Liver (tissue), 9 donors: ENCODE measurements around the gene TET2. TPM values are rescaled to one million over a fixed set of nuclear protein-coding genes. Genes with fewer than 3 reads are reported as not detected.

Experiments used
- DNase-seq: peaks from one replicate; pipeline ENCODE4 v3.0.0-alpha.2; 2017; ENCODE audit warnings: low spot score
- H3K27ac ChIP-seq, 2 donors: one replicate each; pipeline ENCODE4 v1.7.0; 2013; ENCODE audit warnings: inconsistent platforms in 2 of 2, low read length in 2 of 2, control low read depth in 1 of 2, low read depth in 1 of 2, mild to moderate bottlenecking in 1 of 2
- H3K27me3 ChIP-seq, 4 donors: one replicate each; pipeline versions ENCODE4 v1.6.1 to v1.7.0; 2013; ENCODE audit warnings: low read length in 3 of 4, inconsistent platforms in 1 of 4, mild to moderate bottlenecking in 1 of 4, moderate library complexity in 1 of 4; ENCODE audit not compliant: control insufficient read depth in 4 of 4, insufficient read depth in 4 of 4
- H3K36me3 ChIP-seq, 4 donors: one replicate each; pipeline versions ENCODE4 v1.6.1 to v1.7.0; 2013; ENCODE audit warnings: low read length in 3 of 4, mild to moderate bottlenecking in 3 of 4, low read depth in 1 of 4, moderate library complexity in 1 of 4; ENCODE audit not compliant: control insufficient read depth in 4 of 4, insufficient read depth in 3 of 4
- H3K4me1 ChIP-seq, 4 donors: one replicate each; pipeline versions ENCODE4 v1.6.1 to v1.7.0; 2013; ENCODE audit warnings: low read length in 3 of 4, mild to moderate bottlenecking in 3 of 4, moderate library complexity in 1 of 4; ENCODE audit not compliant: control insufficient read depth in 4 of 4, insufficient read depth in 4 of 4
- H3K4me3 ChIP-seq, 3 donors: one replicate each; pipeline versions ENCODE4 v1.6.1 to v1.7.0; 2013; ENCODE audit warnings: low read length in 3 of 3, control low read depth in 1 of 3, low read depth in 1 of 3, mild to moderate bottlenecking in 1 of 3
- H3K9ac ChIP-seq, 2 donors: one replicate each; pipeline ENCODE4 v1.7.0; 2013; ENCODE audit warnings: low read length in 2 of 2, mild to moderate bottlenecking in 2 of 2, moderate library complexity in 2 of 2, control low read depth in 1 of 2, low read depth in 1 of 2
- H3K9me3 ChIP-seq, 4 donors: one replicate each; pipeline versions ENCODE4 v1.6.1 to v1.7.0; 2013; ENCODE audit warnings: low read length in 3 of 4; ENCODE audit not compliant: control insufficient read depth in 4 of 4
- EGR1 ChIP-seq, 2 donors: IDR thresholded peaks; 2 replicates each; pipeline ENCODE4 v1.6.1; 2016 to 2018; ENCODE audit warnings: antibody characterized with exemption in 2 of 2, low read depth in 2 of 2
- FOXA1 ChIP-seq: IDR thresholded peaks from 2 replicates; pipeline ENCODE4 v1.6.1; 2016; ENCODE audit warnings: antibody characterized with exemption
- FOXA2 ChIP-seq: IDR thresholded peaks from 2 replicates; pipeline ENCODE4 v1.6.1; 2016; ENCODE audit warnings: antibody characterized with exemption
- GABPA ChIP-seq, 2 donors: IDR thresholded peaks in 1 of 2; conservative IDR thresholded peaks in 1 of 2; 2 replicates each; pipeline ENCODE4 v1.6.1; 2016; ENCODE audit warnings: antibody characterized with exemption in 2 of 2, mild to moderate bottlenecking in 1 of 2, moderate library complexity in 1 of 2
- HNF4A ChIP-seq, 2 donors: conservative IDR thresholded peaks; 2 replicates each; pipeline ENCODE4 v1.6.1; 2016; ENCODE audit warnings: antibody characterized with exemption in 2 of 2, mild to moderate bottlenecking in 2 of 2
- HNF4G ChIP-seq: IDR thresholded peaks from 2 replicates; pipeline ENCODE4 v1.6.1; 2016; ENCODE audit warnings: antibody characterized with exemption
- JUND ChIP-seq, 2 donors: IDR thresholded peaks; 2 replicates each; pipeline ENCODE4 v1.6.1; 2016; ENCODE audit warnings: antibody characterized with exemption in 2 of 2
- NR2F2 ChIP-seq: IDR thresholded peaks from 2 replicates; pipeline ENCODE4 v1.6.1; 2016; ENCODE audit warnings: antibody characterized with exemption
- RAD21 ChIP-seq, 2 donors: IDR thresholded peaks; 2 replicates each; pipeline ENCODE4 v1.6.1; 2016; ENCODE audit warnings: antibody characterized with exemption in 2 of 2, mild to moderate bottlenecking in 2 of 2
- RXRA ChIP-seq, 2 donors: IDR thresholded peaks; 2 replicates each; pipeline ENCODE4 v1.6.1; 2017 to 2018; ENCODE audit warnings: antibody characterized with exemption in 2 of 2, mild to moderate bottlenecking in 1 of 2
- TAF1 ChIP-seq: conservative IDR thresholded peaks from 2 replicates; pipeline ENCODE4 v1.6.1; 2016; ENCODE audit warnings: antibody characterized with exemption, mild to moderate bottlenecking
- YY1 ChIP-seq: IDR thresholded peaks from 2 replicates; pipeline ENCODE4 v1.6.1; 2016; ENCODE audit warnings: antibody characterized with exemption, mild to moderate bottlenecking
- WGBS: extraction: QIAGEN DNeasy Blood & Tissue Kit; methylation state at CpG from one replicate; pipeline ENCODE4 v1.1.7; 2013; 5-methylcytosine and 5-hydroxymethylcytosine counted together
- polyA plus RNA-seq, 2 donors: library from polyadenylated mRNA; stranded (reverse) in 1 of 2; unstranded in 1 of 2; fragments of 200-250 nt in 1 of 2; fragments of >200 nt in 1 of 2; fragmentation: Nextera tagmentation in 1 of 2; extraction: Ambion mirVana in 1 of 2; gene quantifications; one replicate each; pipeline versions ENCODE4 v1.2.1 to v1.2.3, GENCODE V29; 2013 to 2015
- total RNA-seq, 2 donors: library from RNA; depleted of rRNA; stranded (reverse); fragments of >200 nt; gene quantifications; one replicate each; pipeline ENCODE4 v1.2.3, GENCODE V29; 2014
- TF ChIP-seq, protein P1 (sequence below): IDR thresholded peaks from 2 replicates; pipeline ENCODE4 v1.6.1; 2016; ENCODE audit warnings: antibody characterized with exemption
- TF ChIP-seq, protein P2 (sequence below): IDR thresholded peaks from 2 replicates; pipeline ENCODE4 v1.6.1; 2016; ENCODE audit warnings: antibody characterized with exemption, mild to moderate bottlenecking
- TF ChIP-seq, protein P3 (sequence below): IDR thresholded peaks from 2 replicates; pipeline ENCODE4 v1.6.1; 2016; ENCODE audit warnings: antibody characterized with exemption
- TF ChIP-seq, protein P4 (sequence below): fragments of 150-350 bp; IDR thresholded peaks from 2 replicates; pipeline ENCODE4 v1.5.1; 2017; ENCODE audit warnings: improper control_type of control experiment, low read depth, low read length; ENCODE audit not compliant: missing input control
- TF ChIP-seq, protein P5 (sequence below): IDR thresholded peaks from 2 replicates; pipeline ENCODE4 v1.6.1; 2016; ENCODE audit warnings: antibody characterized with exemption
- donor health status: healthy.
- donor health status: healthy.
- donor health status: healthy.
- donor health status: healthy.
- donor health status: healthy.

Gene TET2
- total RNA-seq = 1 to 10 TPM; 7.8 to 8.4 TPM
- 1 to 10 TPM in 1 of 2 donors, under 1 TPM in 1; 0.88 to 3.1 TPM for polyA plus RNA-seq

DNA sequence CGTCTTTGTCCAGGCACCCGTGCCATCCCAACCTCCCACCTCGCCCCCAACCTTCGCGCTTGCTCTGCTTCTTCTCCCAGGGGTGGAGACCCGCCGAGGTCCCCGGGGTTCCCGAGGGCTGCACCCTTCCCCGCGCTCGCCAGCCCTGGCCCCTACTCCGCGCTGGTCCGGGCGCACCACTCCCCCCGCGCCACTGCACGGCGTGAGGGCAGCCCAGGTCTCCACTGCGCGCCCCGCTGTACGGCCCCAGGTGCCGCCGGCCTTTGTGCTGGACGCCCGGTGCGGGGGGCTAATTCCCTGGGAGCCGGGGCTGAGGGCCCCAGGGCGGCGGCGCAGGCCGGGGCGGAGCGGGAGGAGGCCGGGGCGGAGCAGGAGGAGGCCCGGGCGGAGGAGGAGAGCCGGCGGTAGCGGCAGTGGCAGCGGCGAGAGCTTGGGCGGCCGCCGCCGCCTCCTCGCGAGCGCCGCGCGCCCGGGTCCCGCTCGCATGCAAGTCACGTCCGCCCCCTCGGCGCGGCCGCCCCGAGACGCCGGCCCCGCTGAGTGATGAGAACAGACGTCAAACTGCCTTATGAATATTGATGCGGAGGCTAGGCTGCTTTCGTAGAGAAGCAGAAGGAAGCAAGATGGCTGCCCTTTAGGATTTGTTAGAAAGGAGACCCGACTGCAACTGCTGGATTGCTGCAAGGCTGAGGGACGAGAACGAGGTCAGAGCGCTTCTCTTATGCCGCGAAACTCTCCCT, at the start of gene TET2:
Gene TET2 (plus strand): TSS at position 601 of the 740 bp plus-strand sequence. CDS start 87,067 bp downstream, outside the sequence.
- H3K36me3 ChIP-seq = no peaks in the 10 kb centered on the region
- peak within 1 kb of the TSS; percentile 66 to 85 for H3K27ac ChIP-seq
- TF ChIP-seq RAD21 (IDR thresholded peaks at IDR 0.05) = peak in 1 of 2 donors; percentile 2
- TF ChIP-seq RXRA (IDR thresholded peaks at IDR 0.05) = peak in 1 of 2 donors; percentile 13
- no peak for TF ChIP-seq EGR1 (IDR thresholded peaks at IDR 0.05; ENCODE audit: low read depth in 2 of 2)
- no peak for TF ChIP-seq GABPA (IDR thresholded peaks at IDR 0.05 in 1 of 2, conservative IDR thresholded peaks at IDR 0.05 in 1 of 2)
- TF ChIP-seq FOXA1 = no peak
- no peak for TF ChIP-seq NR2F2
- peak in 1 of 2 donors; percentile 16 for TF ChIP-seq JUND (IDR thresholded peaks at IDR 0.05)
- no peak for TF ChIP-seq HNF4A (conservative IDR thresholded peaks at IDR 0.05)
- peak; percentile 98 for TF ChIP-seq YY1
- TF ChIP-seq TAF1 = no peak
- no peak for TF ChIP-seq HNF4G
- DNase-seq = peak; percentile 70
- WGBS = under 1% methylated on average over 77 of the region's 77 CpGs
- no peaks in the 10 kb centered on the region for H3K9me3 ChIP-seq
- H3K4me3 ChIP-seq = peak within 1 kb of the TSS; percentile 77 to 96 (median 95)
- peak within 1 kb of the TSS; percentile 89 to 94 for H3K9ac ChIP-seq
- peaks cover 3 to 29% (median 20%) of the 10 kb centered on the region in 4 donors for H3K4me1 ChIP-seq
- H3K27me3 ChIP-seq = no peaks in the 10 kb centered on the region

DNA sequence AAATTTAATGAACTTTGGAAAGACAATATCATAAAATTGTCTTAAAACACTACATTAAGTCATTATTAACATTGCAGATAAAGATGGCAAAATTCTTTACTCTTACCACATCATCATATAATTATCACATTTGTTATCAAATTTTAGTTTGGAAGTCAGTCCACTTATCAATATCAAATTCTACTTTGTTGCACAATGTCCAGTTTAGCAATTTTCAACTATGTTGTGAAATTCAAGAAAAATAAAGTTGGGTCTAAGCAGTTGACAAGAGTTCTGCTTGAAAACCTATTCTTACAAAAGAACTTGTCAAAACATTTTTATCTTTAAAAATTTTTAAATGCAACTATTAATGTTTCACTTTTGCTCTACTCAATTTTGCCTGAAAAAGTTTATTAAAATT, 44.7 kb upstream of the TET2 start:
- H3K9ac ChIP-seq = no peak overlapping the region
- H3K27ac ChIP-seq = no peak overlapping the region
- no peak overlapping the region for H3K4me3 ChIP-seq
- H3K27me3 ChIP-seq = no peaks in the 10 kb centered on the region
- DNase-seq = no peak
- no peaks in the 10 kb centered on the region for H3K4me1 ChIP-seq
- TF ChIP-seq RAD21 (IDR thresholded peaks at IDR 0.05) (no peak), HNF4A (conservative IDR thresholded peaks at IDR 0.05) (no peak), YY1 (no peak), FOXA1 (no peak), RXRA (IDR thresholded peaks at IDR 0.05) (no peak), TAF1 (no peak), GABPA (IDR thresholded peaks at IDR 0.05 in 1 of 2, conservative IDR thresholded peaks at IDR 0.05 in 1 of 2) (no peak), JUND (IDR thresholded peaks at IDR 0.05) (no peak), NR2F2 (no peak), HNF4G (no peak), EGR1 (IDR thresholded peaks at IDR 0.05; ENCODE audit: low read depth in 2 of 2) (no peak), FOXA2 (no peak)
- TF ChIP-seq, protein P1, sequence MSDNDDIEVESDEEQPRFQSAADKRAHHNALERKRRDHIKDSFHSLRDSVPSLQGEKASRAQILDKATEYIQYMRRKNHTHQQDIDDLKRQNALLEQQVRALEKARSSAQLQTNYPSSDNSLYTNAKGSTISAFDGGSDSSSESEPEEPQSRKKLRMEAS = no peak
- TF ChIP-seq, protein P2, sequence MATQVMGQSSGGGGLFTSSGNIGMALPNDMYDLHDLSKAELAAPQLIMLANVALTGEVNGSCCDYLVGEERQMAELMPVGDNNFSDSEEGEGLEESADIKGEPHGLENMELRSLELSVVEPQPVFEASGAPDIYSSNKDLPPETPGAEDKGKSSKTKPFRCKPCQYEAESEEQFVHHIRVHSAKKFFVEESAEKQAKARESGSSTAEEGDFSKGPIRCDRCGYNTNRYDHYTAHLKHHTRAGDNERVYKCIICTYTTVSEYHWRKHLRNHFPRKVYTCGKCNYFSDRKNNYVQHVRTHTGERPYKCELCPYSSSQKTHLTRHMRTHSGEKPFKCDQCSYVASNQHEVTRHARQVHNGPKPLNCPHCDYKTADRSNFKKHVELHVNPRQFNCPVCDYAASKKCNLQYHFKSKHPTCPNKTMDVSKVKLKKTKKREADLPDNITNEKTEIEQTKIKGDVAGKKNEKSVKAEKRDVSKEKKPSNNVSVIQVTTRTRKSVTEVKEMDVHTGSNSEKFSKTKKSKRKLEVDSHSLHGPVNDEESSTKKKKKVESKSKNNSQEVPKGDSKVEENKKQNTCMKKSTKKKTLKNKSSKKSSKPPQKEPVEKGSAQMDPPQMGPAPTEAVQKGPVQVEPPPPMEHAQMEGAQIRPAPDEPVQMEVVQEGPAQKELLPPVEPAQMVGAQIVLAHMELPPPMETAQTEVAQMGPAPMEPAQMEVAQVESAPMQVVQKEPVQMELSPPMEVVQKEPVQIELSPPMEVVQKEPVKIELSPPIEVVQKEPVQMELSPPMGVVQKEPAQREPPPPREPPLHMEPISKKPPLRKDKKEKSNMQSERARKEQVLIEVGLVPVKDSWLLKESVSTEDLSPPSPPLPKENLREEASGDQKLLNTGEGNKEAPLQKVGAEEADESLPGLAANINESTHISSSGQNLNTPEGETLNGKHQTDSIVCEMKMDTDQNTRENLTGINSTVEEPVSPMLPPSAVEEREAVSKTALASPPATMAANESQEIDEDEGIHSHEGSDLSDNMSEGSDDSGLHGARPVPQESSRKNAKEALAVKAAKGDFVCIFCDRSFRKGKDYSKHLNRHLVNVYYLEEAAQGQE = no peak
- TF ChIP-seq, protein P3, sequence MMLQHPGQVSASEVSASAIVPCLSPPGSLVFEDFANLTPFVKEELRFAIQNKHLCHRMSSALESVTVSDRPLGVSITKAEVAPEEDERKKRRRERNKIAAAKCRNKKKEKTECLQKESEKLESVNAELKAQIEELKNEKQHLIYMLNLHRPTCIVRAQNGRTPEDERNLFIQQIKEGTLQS = no peak
- TF ChIP-seq, protein P4, sequence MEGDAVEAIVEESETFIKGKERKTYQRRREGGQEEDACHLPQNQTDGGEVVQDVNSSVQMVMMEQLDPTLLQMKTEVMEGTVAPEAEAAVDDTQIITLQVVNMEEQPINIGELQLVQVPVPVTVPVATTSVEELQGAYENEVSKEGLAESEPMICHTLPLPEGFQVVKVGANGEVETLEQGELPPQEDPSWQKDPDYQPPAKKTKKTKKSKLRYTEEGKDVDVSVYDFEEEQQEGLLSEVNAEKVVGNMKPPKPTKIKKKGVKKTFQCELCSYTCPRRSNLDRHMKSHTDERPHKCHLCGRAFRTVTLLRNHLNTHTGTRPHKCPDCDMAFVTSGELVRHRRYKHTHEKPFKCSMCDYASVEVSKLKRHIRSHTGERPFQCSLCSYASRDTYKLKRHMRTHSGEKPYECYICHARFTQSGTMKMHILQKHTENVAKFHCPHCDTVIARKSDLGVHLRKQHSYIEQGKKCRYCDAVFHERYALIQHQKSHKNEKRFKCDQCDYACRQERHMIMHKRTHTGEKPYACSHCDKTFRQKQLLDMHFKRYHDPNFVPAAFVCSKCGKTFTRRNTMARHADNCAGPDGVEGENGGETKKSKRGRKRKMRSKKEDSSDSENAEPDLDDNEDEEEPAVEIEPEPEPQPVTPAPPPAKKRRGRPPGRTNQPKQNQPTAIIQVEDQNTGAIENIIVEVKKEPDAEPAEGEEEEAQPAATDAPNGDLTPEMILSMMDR = no peak
- TF ChIP-seq, protein P5, sequence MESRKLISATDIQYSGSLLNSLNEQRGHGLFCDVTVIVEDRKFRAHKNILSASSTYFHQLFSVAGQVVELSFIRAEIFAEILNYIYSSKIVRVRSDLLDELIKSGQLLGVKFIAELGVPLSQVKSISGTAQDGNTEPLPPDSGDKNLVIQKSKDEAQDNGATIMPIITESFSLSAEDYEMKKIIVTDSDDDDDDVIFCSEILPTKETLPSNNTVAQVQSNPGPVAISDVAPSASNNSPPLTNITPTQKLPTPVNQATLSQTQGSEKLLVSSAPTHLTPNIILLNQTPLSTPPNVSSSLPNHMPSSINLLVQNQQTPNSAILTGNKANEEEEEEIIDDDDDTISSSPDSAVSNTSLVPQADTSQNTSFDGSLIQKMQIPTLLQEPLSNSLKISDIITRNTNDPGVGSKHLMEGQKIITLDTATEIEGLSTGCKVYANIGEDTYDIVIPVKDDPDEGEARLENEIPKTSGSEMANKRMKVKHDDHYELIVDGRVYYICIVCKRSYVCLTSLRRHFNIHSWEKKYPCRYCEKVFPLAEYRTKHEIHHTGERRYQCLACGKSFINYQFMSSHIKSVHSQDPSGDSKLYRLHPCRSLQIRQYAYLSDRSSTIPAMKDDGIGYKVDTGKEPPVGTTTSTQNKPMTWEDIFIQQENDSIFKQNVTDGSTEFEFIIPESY = no peak
- H3K36me3 ChIP-seq = no peaks in the 10 kb centered on the region
- peaks cover 0 to 11% (median 4%) of the 10 kb centered on the region in 4 donors for H3K9me3 ChIP-seq
